Measurements from ENCODE around the gene PPIB. TPM values are rescaled to one million over a fixed set of nuclear protein-coding genes. Genes with fewer than 3 reads are reported as not detected.

Gene PPIB
- polyA plus RNA-seq, 2 of the 4 experiments (the other 2 are of a cell fraction): 676 to 807 TPM

- Histone ChIP-seq H3K4me2 (no peak overlapping the region), H3K27ac (no peak overlapping the region), H3K9me3 (no peaks in the 10 kb centered on the region), H3K4me3 (no peak overlapping the region), H3K4me1 (peaks cover 1% of the 10 kb centered on the region; the same call in 1 of the 3 replicates)
- TF ChIP-seq SMC3 (IDR thresholded peaks at IDR 0.05) (no peak), JUN (IDR thresholded peaks at IDR 0.05) (no peak), NFE2L2 (conservative IDR thresholded peaks at IDR 0.05; ENCODE audit: low read length) (no peak), POLR2AphosphoS2 (conservative IDR thresholded peaks at IDR 0.05; ENCODE audit: low read length) (no peak), EP300 (IDR thresholded peaks at IDR 0.05) (no peak), HOXB13 (CRISPR knock-in tag; IDR thresholded peaks at IDR 0.05; ENCODE audit: low read depth) (no peak), FOXS1 (CRISPR knock-in tag; IDR thresholded peaks at IDR 0.05) (no peak), MAX (IDR thresholded peaks at IDR 0.05) (no peak), PHF8 (IDR thresholded peaks at IDR 0.05; ENCODE audit: borderline replicate concordance, low read depth) (no peak), RAD21 (conservative IDR thresholded peaks at IDR 0.05 in 1 of 2, IDR thresholded peaks at IDR 0.05 in 1 of 2) (no peak), KDM1A (IDR thresholded peaks at IDR 0.05; ENCODE audit: low read depth) (no peak), TP53 (CRISPR knock-in tag; IDR thresholded peaks at IDR 0.05) (no peak), GATA3 (IDR thresholded peaks at IDR 0.05; ENCODE audit: borderline replicate concordance) (no peak), JUNB (IDR thresholded peaks at IDR 0.05) (no peak), MAFK (IDR thresholded peaks at IDR 0.05; ENCODE audit: partially characterized antibody) (no peak), CTCF (IDR thresholded peaks at IDR 0.05) (no peak), CEBPB (IDR thresholded peaks at IDR 0.05) (no peak)
- TF ChIP-seq, protein P1, sequence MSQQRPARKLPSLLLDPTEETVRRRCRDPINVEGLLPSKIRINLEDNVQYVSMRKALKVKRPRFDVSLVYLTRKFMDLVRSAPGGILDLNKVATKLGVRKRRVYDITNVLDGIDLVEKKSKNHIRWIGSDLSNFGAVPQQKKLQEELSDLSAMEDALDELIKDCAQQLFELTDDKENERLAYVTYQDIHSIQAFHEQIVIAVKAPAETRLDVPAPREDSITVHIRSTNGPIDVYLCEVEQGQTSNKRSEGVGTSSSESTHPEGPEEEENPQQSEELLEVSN (IDR thresholded peaks at IDR 0.05; ENCODE audit: borderline replicate concordance, low read depth): no peak
- TF ChIP-seq, protein P2, sequence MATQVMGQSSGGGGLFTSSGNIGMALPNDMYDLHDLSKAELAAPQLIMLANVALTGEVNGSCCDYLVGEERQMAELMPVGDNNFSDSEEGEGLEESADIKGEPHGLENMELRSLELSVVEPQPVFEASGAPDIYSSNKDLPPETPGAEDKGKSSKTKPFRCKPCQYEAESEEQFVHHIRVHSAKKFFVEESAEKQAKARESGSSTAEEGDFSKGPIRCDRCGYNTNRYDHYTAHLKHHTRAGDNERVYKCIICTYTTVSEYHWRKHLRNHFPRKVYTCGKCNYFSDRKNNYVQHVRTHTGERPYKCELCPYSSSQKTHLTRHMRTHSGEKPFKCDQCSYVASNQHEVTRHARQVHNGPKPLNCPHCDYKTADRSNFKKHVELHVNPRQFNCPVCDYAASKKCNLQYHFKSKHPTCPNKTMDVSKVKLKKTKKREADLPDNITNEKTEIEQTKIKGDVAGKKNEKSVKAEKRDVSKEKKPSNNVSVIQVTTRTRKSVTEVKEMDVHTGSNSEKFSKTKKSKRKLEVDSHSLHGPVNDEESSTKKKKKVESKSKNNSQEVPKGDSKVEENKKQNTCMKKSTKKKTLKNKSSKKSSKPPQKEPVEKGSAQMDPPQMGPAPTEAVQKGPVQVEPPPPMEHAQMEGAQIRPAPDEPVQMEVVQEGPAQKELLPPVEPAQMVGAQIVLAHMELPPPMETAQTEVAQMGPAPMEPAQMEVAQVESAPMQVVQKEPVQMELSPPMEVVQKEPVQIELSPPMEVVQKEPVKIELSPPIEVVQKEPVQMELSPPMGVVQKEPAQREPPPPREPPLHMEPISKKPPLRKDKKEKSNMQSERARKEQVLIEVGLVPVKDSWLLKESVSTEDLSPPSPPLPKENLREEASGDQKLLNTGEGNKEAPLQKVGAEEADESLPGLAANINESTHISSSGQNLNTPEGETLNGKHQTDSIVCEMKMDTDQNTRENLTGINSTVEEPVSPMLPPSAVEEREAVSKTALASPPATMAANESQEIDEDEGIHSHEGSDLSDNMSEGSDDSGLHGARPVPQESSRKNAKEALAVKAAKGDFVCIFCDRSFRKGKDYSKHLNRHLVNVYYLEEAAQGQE (IDR thresholded peaks at IDR 0.05): no peak
- ChIA-PET POLR2A (interaction anchor here (1.4 kb wide), 1 partner anchor 16 kb away, joined by 3 read pairs; the partner anchor contains the start of gene PPIB), CTCF (interaction anchor here (0.6 to 7.0 kb wide), 9 partner anchors 6 to 438 kb away, joined by 3 to 65 read pairs (median 4); partner anchors contain the start of gene SNX22)
- DNase-seq (ENCODE audit: low read depth in 1 of 2, low spot score in 1 of 2) (no peak), FAIRE-seq (no peak), ATAC-seq (no peak)
- WGBS (ENCODE audit: missing lambda C conversion rate): 92% methylated on average over 22 of the region's 26 CpGs
These were observed 15.7 kb downstream of the PPIB start for GRCh38 chr15:64146885-64147681.

DNA sequence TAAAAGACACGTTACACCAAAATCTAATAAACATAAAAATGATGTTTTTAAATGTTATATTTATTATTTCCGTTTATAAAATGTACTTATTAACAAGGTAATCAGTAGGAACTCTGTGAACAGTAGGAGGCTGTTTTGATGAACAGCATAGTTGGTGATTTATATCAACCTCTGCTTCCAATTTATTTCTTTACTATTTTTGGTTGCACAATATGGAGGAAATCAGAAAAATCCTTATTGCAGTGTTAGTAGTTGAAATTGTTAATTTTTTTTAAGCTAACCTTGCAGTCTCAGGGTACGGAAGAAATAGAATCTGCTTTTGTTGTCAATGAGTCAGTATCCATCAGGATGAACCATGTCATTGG lies 16.3 kb downstream of the PPIB start:
- ATAC-seq (no peak), DNase-seq (ENCODE audit: low read depth in 1 of 2, low spot score in 1 of 2) (no peak), FAIRE-seq (no peak)
- Histone ChIP-seq H3K9me3 (no peaks in the 10 kb centered on the region), H3K27ac (no peak overlapping the region), H3K4me1 (no peaks in the 10 kb centered on the region), H3K4me2 (no peak overlapping the region), H3K4me3 (no peak overlapping the region)
- ChIA-PET POLR2A (interaction anchor here (1.4 kb wide), 1 partner anchor 17 kb away, joined by 3 read pairs; the partner anchor contains the start of gene PPIB), CTCF (interaction anchor here (1.1 to 7.0 kb wide), 6 partner anchors 6 to 50 kb away, joined by 3 to 65 read pairs (median 4); partner anchors contain the start of gene SNX22)
- WGBS (ENCODE audit: missing lambda C conversion rate): 90% methylated on average over 3 of the region's 3 CpGs
- TF ChIP-seq RAD21 (conservative IDR thresholded peaks at IDR 0.05 in 1 of 2, IDR thresholded peaks at IDR 0.05 in 1 of 2) (no peak), KDM5A (IDR thresholded peaks at IDR 0.05) (no peak), KDM1A (IDR thresholded peaks at IDR 0.05; ENCODE audit: low read depth) (no peak), MAFK (IDR thresholded peaks at IDR 0.05; ENCODE audit: partially characterized antibody) (no peak)
- TF ChIP-seq, protein P2 (IDR thresholded peaks at IDR 0.05): no peak
